Activated CD8-positive, alpha-beta memory T cell treated with anti-CD3 and anti-CD28 coated beads for 36 hours (primary cell): ENCODE measurements around the gene FAM236B. TPM values are rescaled to one million over a fixed set of nuclear protein-coding genes. Genes with fewer than 3 reads are reported as not detected.
"Not testable (repeated sequence)": the region's sequence is repeated elsewhere in the genome, so short reads cannot be mapped to it uniquely, and the experiment has no call there.

ENCODE experiments used
- CTCF ChIA-PET: fragments of 350-600 bp; sonication (Branson Sonifier 250); formaldehyde crosslinking; loops from one replicate; lab custom pipeline; 2021; ENCODE audit warnings: antibody characterized with exemption; lab: Charles Lee
- POLR2A ChIA-PET: fragments of 350-600 bp; sonication (Branson Sonifier 250); formaldehyde crosslinking; loops from one replicate; lab custom pipeline; 2021; ENCODE audit warnings: antibody characterized with exemption; lab: Charles Lee
- total RNA-seq, 2 experiments: library from RNA; stranded (reverse); gene quantifications; one replicate each; pipeline ENCODE4 v1.2.3, GENCODE V29; 2021

The FAM236B gene
- not detected for total RNA-seq

DNA sequence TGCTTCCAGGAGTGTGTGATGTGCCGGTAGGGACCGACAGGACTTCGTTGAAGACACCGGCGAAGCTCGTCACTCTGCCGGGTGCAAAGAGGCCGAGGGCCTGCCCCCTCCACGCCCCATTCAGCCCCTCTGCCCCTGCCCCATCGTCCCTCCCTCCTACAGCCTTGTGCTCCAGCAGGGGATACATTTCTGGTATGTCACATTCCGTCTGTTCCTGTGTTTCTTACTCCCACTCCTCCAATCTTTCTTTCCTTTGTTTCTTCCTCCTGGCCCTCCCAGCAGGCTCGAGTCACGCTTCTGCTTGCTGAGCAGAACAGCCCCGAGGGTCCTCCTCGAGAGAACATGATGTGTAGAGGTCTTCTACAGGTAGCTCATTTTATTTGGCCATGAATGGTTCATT lies at the start of gene FAM236B:
TSS of gene FAM236B (minus strand) at position 101 of the 400 bp plus-strand sequence. CDS start at position 1, 100 bp downstream.
- POLR2A ChIA-PET, CTCF ChIA-PET: not testable (repeated sequence)

GRCh38 chrX:72830701-72831100 lies 48.2 kb upstream of the FAM236B start:
- CTCF ChIA-PET, POLR2A ChIA-PET: not testable (repeated sequence)

DNA sequence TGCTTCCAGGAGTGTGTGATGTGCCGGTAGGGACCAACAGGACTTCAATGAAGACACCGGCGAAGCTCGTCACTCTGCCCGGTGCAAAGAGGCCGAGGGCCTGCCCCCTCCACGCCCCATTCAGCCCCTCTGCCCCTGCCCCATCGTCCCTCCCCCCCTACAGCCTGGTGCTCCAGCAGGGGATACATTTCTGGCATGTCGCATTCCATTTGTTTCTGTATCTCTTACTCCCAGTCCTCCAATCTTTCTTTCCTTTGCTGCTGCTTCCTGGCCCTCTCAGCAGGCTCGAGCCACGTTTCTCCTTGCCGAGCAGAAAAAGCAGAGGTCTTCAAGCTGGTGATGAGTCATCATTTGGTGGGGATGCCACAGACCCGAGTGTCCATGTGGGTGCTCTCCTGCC lies 25.6 kb upstream of the FAM236B start, which contains the start of gene FAM236D:
TSS of gene FAM236D (minus strand) at position 101 of the 400 bp plus-strand sequence. CDS start at position 1, 100 bp downstream.
- CTCF ChIA-PET, POLR2A ChIA-PET: not testable (repeated sequence)

GRCh38 chrX:72790390-72790789 lies 7.9 kb upstream of the FAM236B start:
- CTCF ChIA-PET, POLR2A ChIA-PET: not testable (repeated sequence)

DNA sequence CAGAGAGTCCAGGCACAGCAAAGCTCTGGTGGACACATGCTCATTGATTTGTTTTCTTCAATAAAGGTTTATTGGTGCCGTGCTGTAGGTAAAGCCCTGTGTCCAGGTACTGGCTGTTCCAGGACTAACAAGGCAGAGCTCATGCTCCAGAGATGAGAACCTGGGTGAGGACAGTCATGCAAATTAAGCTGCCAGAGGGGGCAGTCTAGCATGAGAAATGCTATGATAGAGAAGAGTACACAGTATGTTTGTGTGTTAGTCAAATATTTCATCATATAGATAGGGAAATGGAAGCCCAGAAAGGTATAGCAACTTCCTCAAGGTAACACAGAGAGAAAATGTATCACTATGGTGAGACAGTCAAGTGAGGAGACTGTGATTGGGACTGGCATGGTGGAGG lies 5.7 kb upstream of the FAM236B start:
- POLR2A ChIA-PET, CTCF ChIA-PET: not testable (repeated sequence)

DNA sequence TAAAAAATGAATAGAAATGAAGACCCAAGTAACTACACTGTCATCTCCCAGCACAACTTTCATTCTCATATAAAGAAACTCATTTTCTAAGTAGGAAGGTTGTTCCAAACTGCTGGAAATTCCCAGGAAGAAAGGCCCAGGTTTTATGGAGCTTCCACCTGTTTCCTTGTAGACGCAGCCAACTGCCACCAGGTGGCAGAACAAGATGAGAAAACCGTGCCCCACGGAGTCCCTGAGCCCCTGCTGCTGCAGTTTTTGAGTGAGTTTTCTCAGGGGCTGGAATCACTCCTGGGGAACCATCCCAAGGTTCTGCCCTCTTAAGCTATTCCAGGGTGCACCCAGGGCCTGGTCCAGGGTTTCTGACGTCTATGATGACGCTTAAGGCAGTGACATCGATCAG lies 1.5 kb upstream of the FAM236B start:
- POLR2A ChIA-PET, CTCF ChIA-PET: not testable (repeated sequence)

DNA sequence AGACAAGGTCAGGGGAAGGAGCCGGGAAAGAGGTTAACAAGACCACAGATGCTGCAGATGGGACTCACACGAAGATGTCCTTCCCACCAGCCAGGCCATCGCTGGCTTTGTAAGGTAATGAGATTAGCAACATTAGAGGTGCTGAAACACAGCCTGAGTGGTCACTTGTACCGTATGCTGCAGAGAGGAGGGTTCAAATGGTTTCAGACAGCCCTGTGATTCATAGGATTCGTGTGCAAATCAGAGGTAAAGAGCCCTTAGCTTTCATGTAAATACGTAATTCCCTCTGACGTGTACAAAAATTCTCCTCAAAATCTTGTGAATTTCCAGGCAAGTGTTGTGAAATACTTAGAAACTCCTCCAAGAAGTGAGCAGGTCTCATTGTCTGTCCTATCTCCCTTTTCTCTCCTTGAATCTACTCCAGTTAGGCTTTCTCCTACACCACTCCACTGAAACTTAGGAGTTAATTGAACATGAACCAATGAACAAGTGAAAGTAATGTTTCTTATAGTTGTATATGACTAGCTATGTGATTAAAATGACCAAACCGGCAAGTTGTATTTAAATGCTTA lies 991 bp upstream of the FAM236B start:
- POLR2A ChIA-PET, CTCF ChIA-PET: not testable (repeated sequence)

- CTCF ChIA-PET, POLR2A ChIA-PET: not testable (repeated sequence)
Observed at GRCh38 chrX:72778146-72778545, 4.3 kb downstream of the FAM236B start.

DNA sequence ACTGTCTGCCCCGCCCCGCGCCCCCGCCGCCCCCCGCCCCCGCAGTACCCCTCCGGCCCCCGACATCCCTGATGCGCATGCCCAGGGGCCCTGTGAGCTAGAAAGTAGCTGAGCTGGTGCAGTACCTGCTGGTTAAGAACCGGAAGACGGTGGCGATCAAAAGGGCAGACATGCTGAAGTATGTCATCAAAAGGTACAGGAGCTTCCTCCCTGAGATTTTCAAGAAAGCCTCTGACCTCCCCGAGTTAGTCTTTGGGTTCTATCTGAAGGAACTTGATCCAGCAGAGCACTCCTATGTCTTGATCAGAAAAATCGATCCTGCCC lies 5.0 kb downstream of the FAM236B start:
- CTCF ChIA-PET: not testable (repeated sequence)

DNA sequence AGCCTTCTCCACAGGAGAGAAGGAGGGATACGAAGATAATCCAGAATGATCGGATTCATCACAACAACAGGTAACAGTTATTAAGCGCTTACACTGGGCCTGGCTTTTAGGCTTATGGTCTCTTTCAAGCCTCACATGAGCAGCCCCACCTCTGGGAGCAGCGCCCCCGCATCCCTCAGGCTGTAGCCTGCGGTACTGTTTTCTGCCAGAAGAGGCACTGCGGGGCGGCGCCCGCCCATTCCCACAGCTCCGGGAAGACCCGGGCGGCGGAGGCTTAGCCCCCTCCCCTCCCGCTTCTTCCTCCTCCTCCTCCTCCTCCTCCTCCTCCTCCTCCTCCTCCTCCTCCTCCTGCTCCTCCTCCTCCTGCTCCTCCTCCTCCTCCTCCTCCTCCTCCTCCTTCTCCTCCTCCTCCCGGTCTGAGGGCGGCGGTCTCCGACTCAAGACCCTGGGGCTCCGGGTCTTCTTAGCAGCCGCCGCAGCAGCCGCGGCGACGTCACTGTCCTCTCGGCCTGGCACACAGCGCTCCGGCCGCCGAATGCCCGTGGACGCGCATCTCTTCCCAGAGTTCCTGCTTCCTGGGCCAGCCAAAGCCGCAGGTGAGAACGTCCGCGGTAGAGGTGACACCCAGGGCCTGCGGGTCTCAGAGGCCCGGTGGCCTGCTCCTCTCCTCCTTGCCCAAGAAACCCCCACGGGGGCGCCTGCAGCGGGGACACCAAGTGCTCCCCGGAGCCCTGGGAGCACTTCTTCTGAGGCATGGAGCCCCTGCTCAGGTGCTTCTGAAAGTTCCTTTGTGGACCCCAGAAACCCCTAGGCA lies 5.6 kb downstream of the FAM236B start, which contains the start of gene DMRTC1B:
TSS of gene DMRTC1B (plus strand) at position 238 of the 814 bp plus-strand sequence. CDS start 68,246 bp downstream, outside the sequence.
- POLR2A ChIA-PET: not testable (repeated sequence)

More for the DNA sequence above, 5.0 kb downstream of the FAM236B start:
- POLR2A ChIA-PET: not testable (repeated sequence)

GRCh38 chrX:72760454-72760853 lies 22.0 kb downstream of the FAM236B start:
- CTCF ChIA-PET, POLR2A ChIA-PET: not testable (repeated sequence)

More for the DNA sequence above, 5.6 kb downstream of the FAM236B start, which contains the start of gene DMRTC1B:
- CTCF ChIA-PET: not testable (repeated sequence)

DNA sequence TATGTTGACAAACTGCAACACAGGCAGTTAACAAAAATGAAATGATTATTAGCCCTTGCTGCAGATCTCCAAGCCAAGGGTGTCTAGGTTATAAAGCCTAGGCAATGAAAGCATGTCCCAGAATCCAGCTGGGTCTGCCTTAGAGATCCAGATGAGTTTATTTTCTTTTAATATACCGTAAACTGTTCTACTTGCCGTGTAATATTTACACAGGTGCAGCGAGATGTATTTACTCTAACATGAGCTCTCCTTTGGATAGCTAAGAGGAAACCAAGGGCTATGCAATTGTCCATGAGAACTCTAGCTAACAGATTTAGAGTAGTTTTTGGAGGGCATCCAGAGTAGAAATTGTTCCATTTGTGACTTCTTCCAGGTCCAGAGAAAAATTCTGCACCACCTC lies 33.9 kb downstream of the FAM236B start:
- POLR2A ChIA-PET, CTCF ChIA-PET: not testable (repeated sequence)

- POLR2A ChIA-PET, CTCF ChIA-PET: not testable (repeated sequence)
Observed at GRCh38 chrX:72745546-72745945, 36.9 kb downstream of the FAM236B start.

GRCh38 chrX:72735561-72735960 lies 46.9 kb downstream of the FAM236B start:
- POLR2A ChIA-PET: no interaction called here
- CTCF ChIA-PET: no interaction called here

DNA sequence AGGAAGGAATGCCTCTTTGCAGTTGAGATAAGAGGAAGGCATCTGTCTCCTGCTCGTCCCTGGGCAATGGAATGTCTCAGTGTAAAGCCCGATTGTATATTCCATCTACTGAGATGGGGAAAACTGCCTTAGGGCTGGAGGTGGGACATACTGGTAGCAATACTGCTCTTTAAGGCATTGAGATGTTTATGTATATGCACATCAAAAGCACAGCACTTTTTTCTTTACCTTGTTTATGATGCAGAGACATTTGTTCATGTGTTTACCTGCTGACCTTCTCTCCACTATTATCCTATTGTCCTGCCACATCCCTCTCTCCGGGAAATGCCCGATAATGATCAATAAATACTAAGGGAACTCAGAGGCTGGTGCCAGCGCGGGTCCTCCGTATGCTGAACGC lies 48.8 kb downstream of the FAM236B start:
- POLR2A ChIA-PET, CTCF ChIA-PET: not testable (repeated sequence)

Other genes with a start within 250 kb of the FAM236B start
- gene HDAC8, start 209.8 kb downstream of the FAM236B start, total RNA-seq: 10 to 100 TPM; 21.7 to 21.9 TPM
- gene PHKA1, start 68.4 kb downstream of the FAM236B start, total RNA-seq: 1 to 10 TPM; 6.1 to 6.6 TPM
- not detected for gene DMRTC1B, start 5.8 kb downstream of the FAM236B start, total RNA-seq
- gene FAM236D, start 25.6 kb upstream of the FAM236B start, total RNA-seq: not detected
- gene FAM236C, start 130.0 kb upstream of the FAM236B start, total RNA-seq: not detected
- not detected for gene FAM236A, start 155.5 kb upstream of the FAM236B start, total RNA-seq
- gene DMRTC1, start 161.2 kb upstream of the FAM236B start, total RNA-seq: not detected
- not detected for gene PABPC1L2B, start 220.3 kb upstream of the FAM236B start, total RNA-seq